HEK293T (cell line): ENCODE results near the gene DNAH3.

ENCODE experiments used
- ELF4 ChIP-seq: fragments of 450-650 bp; IDR thresholded peaks from 2 replicates; pipeline ENCODE4 v1.6.1; 2017; ENCODE audit warnings: antibody characterized with exemption
- FOXK2 ChIP-seq: fragments of 450-650 bp; IDR thresholded peaks from 2 replicates; pipeline ENCODE4 v1.6.1; 2016; ENCODE audit warnings: mild to moderate bottlenecking
- FOXM1 ChIP-seq: fragments of 450-650 bp; IDR thresholded peaks from 2 replicates; pipeline ENCODE4 v1.6.1; 2017; ENCODE audit warnings: mild to moderate bottlenecking, borderline replicate concordance
- HDGF ChIP-seq: fragments of 450-650 bp; IDR thresholded peaks from 2 replicates; pipeline ENCODE4 v1.6.1; 2017; ENCODE audit warnings: antibody characterized with exemption, borderline replicate concordance
- NFRKB ChIP-seq: fragments of 450-650 bp; IDR thresholded peaks from 2 replicates; pipeline ENCODE4 v1.6.1; 2016; ENCODE audit warnings: mild to moderate bottlenecking, moderate library complexity
- SP1 ChIP-seq: fragments of 450-650 bp; IDR thresholded peaks from 2 replicates; pipeline ENCODE4 v1.6.1; 2017
- SUZ12 ChIP-seq: fragments of 450-650 bp; IDR thresholded peaks from 2 replicates; pipeline ENCODE4 v1.6.1; 2016; ENCODE audit warnings: mild to moderate bottlenecking
- TARDBP ChIP-seq: fragments of 450-650 bp; IDR thresholded peaks from 2 replicates; pipeline ENCODE4 v1.6.1; 2016
- ZNF384 ChIP-seq: fragments of 450-650 bp; IDR thresholded peaks from 2 replicates; pipeline ENCODE4 v1.6.1; 2016

DNA sequence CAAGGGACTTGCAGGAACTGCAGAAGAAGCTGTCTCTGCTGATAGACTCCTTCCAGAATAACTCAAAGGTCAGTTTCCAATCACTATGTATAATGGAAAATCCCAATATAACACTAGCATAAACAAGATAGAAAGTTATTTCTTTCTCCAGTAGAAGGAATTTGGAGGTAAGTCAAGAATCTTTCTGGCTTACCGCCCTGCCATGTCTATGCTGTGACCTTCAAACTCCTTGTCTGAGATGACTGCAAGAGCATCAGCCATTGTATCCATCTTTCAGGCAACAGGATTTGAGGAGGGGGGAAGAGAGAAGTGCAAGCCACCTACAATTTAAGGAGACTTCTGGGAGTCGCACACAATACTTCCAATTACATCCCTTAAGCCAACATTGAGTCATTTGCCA is 10.6 kb upstream of the DNAH3 start:
- TF ChIP-seq ZNF384 (no peak), ELF4 (no peak), SP1 (no peak), FOXK2 (no peak), SUZ12 (no peak), FOXM1 (no peak), HDGF (no peak), NFRKB (no peak), TARDBP (no peak)
